Stimulated activated CD4-positive, alpha-beta T cell treated with anti-CD3 and anti-CD28 coated beads, Interleukin-12 subunit alpha, Interleukin-12 subunit beta, amount 100 ng/mL, for 24 hours (primary cell): Measurements from ENCODE around the gene TBC1D28.
"Not testable (repeated sequence)": the region's sequence is repeated elsewhere in the genome, so short reads cannot be mapped to it uniquely, and the experiment has no call there.

Source experiments
- DNase-seq, 2 experiments: peaks; one replicate each; pipeline ENCODE4 v3.0.0-alpha.2; 2020; ENCODE audit warnings: low read depth in 2 of 2

TBC1D28 gene

GRCh38 chr17:18644291-18644690, at the start of gene TBC1D28:
TSS of gene TBC1D28 (minus strand) at chr17:18644391. CDS start at chr17:18641352, 3,039 bp downstream.
- DNase-seq, result not testable (repeated sequence)

GRCh38 chr17:18682668-18683067, 38.5 kb upstream of the TBC1D28 start:
- not testable (repeated sequence) for DNase-seq

GRCh38 chr17:18681767-18682571, 37.8 kb upstream of the TBC1D28 start, which contains the start of gene FOXO3B:
TSS of gene FOXO3B (minus strand) at chr17:18682314. CDS start at chr17:18681651, 663 bp downstream.
- DNase-seq, result peak; percentile 38 to 64

- not testable (repeated sequence) for DNase-seq
Measured at GRCh38 chr17:18677381-18677780, 33.2 kb upstream of the TBC1D28 start.

- not testable (repeated sequence) for DNase-seq
Measured at GRCh38 chr17:18676928-18677327, 32.7 kb upstream of the TBC1D28 start.

GRCh38 chr17:18672395-18673227, 28.4 kb upstream of the TBC1D28 start:
- DNase-seq, result not testable (repeated sequence)

GRCh38 chr17:18668625-18669024, 24.4 kb upstream of the TBC1D28 start:
- DNase-seq, result not testable (repeated sequence)

- DNase-seq, result not testable (repeated sequence)
Measured at GRCh38 chr17:18667535-18667934, 23.3 kb upstream of the TBC1D28 start.

GRCh38 chr17:18666326-18666725, 22.1 kb upstream of the TBC1D28 start:
- DNase-seq, result not testable (repeated sequence)

- not testable (repeated sequence) for DNase-seq
Measured at GRCh38 chr17:18661924-18662624, 17.9 kb upstream of the TBC1D28 start.

- not testable (repeated sequence) for DNase-seq
Measured at GRCh38 chr17:18650094-18650493, 5.9 kb upstream of the TBC1D28 start.

- DNase-seq, result not testable (repeated sequence)
Measured at GRCh38 chr17:18643124-18643523, 1.1 kb downstream of the TBC1D28 start.

- not testable (repeated sequence) for DNase-seq
Measured at GRCh38 chr17:18638357-18638756, 5.8 kb downstream of the TBC1D28 start.

GRCh38 chr17:18636237-18636636, 8.0 kb downstream of the TBC1D28 start:
- not testable (repeated sequence) for DNase-seq

GRCh38 chr17:18635773-18636172, 8.4 kb downstream of the TBC1D28 start:
- DNase-seq, result not testable (repeated sequence)

GRCh38 chr17:18634550-18635263, 9.5 kb downstream of the TBC1D28 start:
- not testable (repeated sequence) for DNase-seq

GRCh38 chr17:18626152-18626870, 17.9 kb downstream of the TBC1D28 start:
- no peak for DNase-seq

- DNase-seq, result peak; percentile 91 to 96
Measured at GRCh38 chr17:18625509-18626104, 18.6 kb downstream of the TBC1D28 start.

- DNase-seq, result not testable (repeated sequence)
Measured at GRCh38 chr17:18624862-18625501, 19.2 kb downstream of the TBC1D28 start.
